Esophagus muscularis mucosa (tissue), 4 donors: ENCODE data around the gene TP53RK. TPM values are rescaled to one million over a fixed set of nuclear protein-coding genes. Genes with fewer than 3 reads are reported as not detected.

Source experiments
- DNase-seq: peaks from one replicate; pipeline ENCODE4 v3.0.0-alpha.2; 2017; ENCODE audit errors: extremely low spot score
- H3K27ac ChIP-seq, 4 donors: fragments of 200-600 bp; sonication (generic); replicated peaks in 1 of 4; 1 replicate in 3 of 4; 2 replicates in 1 of 4; pipeline ENCODE4 v1.5.1; 2016 to 2019; ENCODE audit warnings: mild to moderate bottlenecking in 1 of 4
- H3K27me3 ChIP-seq, 4 donors: fragments of 200-600 bp; sonication (generic); one replicate each; pipeline versions ENCODE4 v1.5.1 to v1.6.0; 2016 to 2019
- H3K36me3 ChIP-seq, 4 donors: fragments of 200-600 bp; sonication (generic); one replicate each; pipeline ENCODE4 v1.5.1; 2016 to 2019
- H3K4me1 ChIP-seq, 4 donors: fragments of 200-600 bp; sonication (generic); one replicate each; pipeline ENCODE4 v1.5.1; 2016 to 2019
- H3K4me3 ChIP-seq, 4 donors: fragments of 200-600 bp; sonication (generic); 1 replicate in 2 of 4; 2 replicates in 2 of 4; pipeline ENCODE4 v1.5.1; 2016 to 2019; ENCODE audit warnings: mild to moderate bottlenecking in 4 of 4, moderate library complexity in 1 of 4
- H3K9me3 ChIP-seq, 4 donors: fragments of 200-600 bp; sonication (generic); 1 replicate in 3 of 4; 2 replicates in 1 of 4; pipeline ENCODE4 v1.5.1; 2016 to 2019
- CTCF ChIP-seq, 3 experiments: fragments of 200-600 bp in 2 of 3; fragments of 450-650 bp in 1 of 3; sonication (generic) in 2 of 3; IDR thresholded peaks; one replicate each; pipeline ENCODE4 v1.5.1; 2017 to 2019; ENCODE audit warnings: antibody characterized with exemption in 3 of 3, mild to moderate bottlenecking in 2 of 3, moderate library complexity in 1 of 3
- EP300 ChIP-seq: sonication (generic); formaldehyde crosslinking; IDR thresholded peaks from one replicate; pipeline ENCODE4 v1.6.1; 2017; ENCODE audit warnings: antibody characterized with exemption
- POLR2A ChIP-seq: fragments of 450-650 bp; IDR thresholded peaks from one replicate; pipeline ENCODE4 v1.6.1; 2017; ENCODE audit warnings: antibody characterized with exemption, moderate library complexity, mild to moderate bottlenecking, low read depth
- POLR2AphosphoS5 ChIP-seq, 2 donors: sonication (generic); formaldehyde crosslinking; IDR thresholded peaks; one replicate each; pipeline ENCODE4 v1.6.1; 2017; ENCODE audit warnings: antibody characterized with exemption in 2 of 2
- WGBS: methylation state at CpG from one replicate; pipeline ENCODE4 v1.1.5; 2018; 5-methylcytosine and 5-hydroxymethylcytosine counted together
- intact Hi-C: fragments of 100-400 bp; cut with DNase I; formaldehyde crosslinking; loops from one replicate; pipeline ENCODE4 v1.15.1; 2023
- total RNA-seq, 4 donors: library from RNA; depleted of rRNA; stranded (reverse); fragments of >200 nt; gene quantifications; one replicate each; pipeline versions ENCODE4 v1.1.0 to v1.2.1, GENCODE V29; 2016

The TP53RK gene
- total RNA-seq, 4 donors from 2014 or later = 19.9 to 22.2 (median 21.0) TPM

- H3K27ac ChIP-seq = no peak overlapping the region
- intact Hi-C loops = no loop called here
- H3K4me1 ChIP-seq = no peaks in the 10 kb centered on the region
- no peaks in the 10 kb centered on the region for H3K36me3 ChIP-seq
- H3K9me3 ChIP-seq = peaks cover 0 to 25% (median 0%) of the 10 kb centered on the region in 4 donors
- no peak overlapping the region for H3K4me3 ChIP-seq
- TF ChIP-seq EP300 (no peak), CTCF (IDR thresholded peaks at IDR 0.05) (no peak), POLR2A (no peak), POLR2AphosphoS5 (IDR thresholded peaks at IDR 0.05) (no peak)
- no peaks in the 10 kb centered on the region for H3K27me3 ChIP-seq
- DNase-seq = no peak
- 98% methylated on average over 4 of the region's 5 CpGs for WGBS
Measured at GRCh38 chr20:46672543-46673148, 16.6 kb downstream of the TP53RK start.

GRCh38 chr20:46671866-46672542 lies 17.2 kb downstream of the TP53RK start:
- intact Hi-C loops = no loop called here
- no peaks in the 10 kb centered on the region for H3K36me3 ChIP-seq
- no peak for TF ChIP-seq CTCF (IDR thresholded peaks at IDR 0.05)
- TF ChIP-seq POLR2A = no peak
- TF ChIP-seq EP300 = no peak
- no peak for TF ChIP-seq POLR2AphosphoS5 (IDR thresholded peaks at IDR 0.05)
- WGBS = 100% methylated on average over 3 of the region's 3 CpGs
- no peaks in the 10 kb centered on the region for H3K27me3 ChIP-seq
- DNase-seq = no peak
- H3K9me3 ChIP-seq = peaks cover 0 to 25% (median 0%) of the 10 kb centered on the region in 4 donors
- H3K4me1 ChIP-seq = no peaks in the 10 kb centered on the region
- no peak overlapping the region for H3K4me3 ChIP-seq
- no peak overlapping the region for H3K27ac ChIP-seq

GRCh38 chr20:46670585-46671584 lies 18.4 kb downstream of the TP53RK start:
- 81% methylated on average over 3 of the region's 3 CpGs for WGBS
- H3K27me3 ChIP-seq = no peaks in the 10 kb centered on the region
- H3K36me3 ChIP-seq = no peaks in the 10 kb centered on the region
- peaks cover 0 to 25% (median 0%) of the 10 kb centered on the region in 4 donors for H3K9me3 ChIP-seq
- no peak overlapping the region for H3K27ac ChIP-seq
- TF ChIP-seq POLR2A = no peak
- TF ChIP-seq CTCF (IDR thresholded peaks at IDR 0.05) = no peak
- TF ChIP-seq EP300 = no peak
- no peak for TF ChIP-seq POLR2AphosphoS5 (IDR thresholded peaks at IDR 0.05)
- intact Hi-C loops = no loop called here
- DNase-seq = no peak
- H3K4me3 ChIP-seq = no peak overlapping the region
- H3K4me1 ChIP-seq = no peaks in the 10 kb centered on the region

GRCh38 chr20:46670228-46670584 lies 19.0 kb downstream of the TP53RK start:
- peaks cover 0 to 25% (median 0%) of the 10 kb centered on the region in 4 donors for H3K9me3 ChIP-seq
- no peak overlapping the region for H3K27ac ChIP-seq
- TF ChIP-seq POLR2A (no peak), POLR2AphosphoS5 (IDR thresholded peaks at IDR 0.05) (no peak), EP300 (no peak), CTCF (IDR thresholded peaks at IDR 0.05) (no peak)
- 94% methylated on average over 2 of the region's 2 CpGs for WGBS
- no peaks in the 10 kb centered on the region for H3K27me3 ChIP-seq
- intact Hi-C loops = no loop called here
- H3K36me3 ChIP-seq = no peaks in the 10 kb centered on the region
- H3K4me3 ChIP-seq = no peak overlapping the region
- DNase-seq = no peak
- H3K4me1 ChIP-seq = no peaks in the 10 kb centered on the region
